GM21515 (cell line): Measurements from ENCODE around the gene LRRTM4.

Experiments used
- ATAC-seq: cut with Tn5 transposase; IDR thresholded peaks from one replicate; pipeline ENCODE4 v1.9.1; 2021; ENCODE audit not compliant: unreplicated experiment

The LRRTM4 gene

DNA sequence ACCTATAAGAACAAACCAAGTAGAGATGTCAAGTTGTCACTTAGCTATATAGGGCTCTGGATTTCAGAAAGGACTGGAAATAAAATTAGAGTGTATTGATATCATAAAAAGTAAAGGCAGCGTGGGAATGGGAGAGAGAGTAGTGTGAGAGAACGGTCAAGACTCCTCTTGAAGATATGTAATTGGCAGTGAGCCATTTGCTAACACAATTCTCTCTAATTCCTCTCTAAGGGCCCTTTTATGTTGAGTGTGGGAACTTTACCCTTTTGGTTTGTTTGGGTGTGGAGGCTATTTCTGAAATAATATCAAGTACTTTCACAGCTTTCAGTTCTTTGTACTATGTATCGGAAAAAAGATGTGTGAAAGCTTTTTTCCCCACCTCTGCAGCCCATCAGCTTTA lies 196.8 kb downstream of the LRRTM4 start:
- ATAC-seq = no peak

DNA sequence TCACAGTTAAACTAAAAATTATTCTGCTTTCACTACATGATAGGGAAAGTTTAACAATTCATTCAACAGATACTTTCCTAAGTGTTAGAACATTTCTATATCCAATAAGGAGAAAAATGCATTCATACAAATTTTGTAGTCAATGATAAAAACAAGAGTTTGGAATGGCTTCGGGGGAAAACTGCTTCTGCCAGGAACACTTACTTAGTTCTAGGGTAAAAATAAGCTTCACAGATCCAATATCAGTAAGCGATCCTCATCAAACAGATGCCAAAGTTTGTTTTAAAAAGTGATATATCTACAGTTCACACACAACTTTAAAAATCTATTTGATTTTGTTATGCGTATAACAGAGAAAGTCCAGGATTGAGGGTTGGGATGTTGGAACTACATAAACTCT lies 199.7 kb downstream of the LRRTM4 start:
- no peak for ATAC-seq

DNA sequence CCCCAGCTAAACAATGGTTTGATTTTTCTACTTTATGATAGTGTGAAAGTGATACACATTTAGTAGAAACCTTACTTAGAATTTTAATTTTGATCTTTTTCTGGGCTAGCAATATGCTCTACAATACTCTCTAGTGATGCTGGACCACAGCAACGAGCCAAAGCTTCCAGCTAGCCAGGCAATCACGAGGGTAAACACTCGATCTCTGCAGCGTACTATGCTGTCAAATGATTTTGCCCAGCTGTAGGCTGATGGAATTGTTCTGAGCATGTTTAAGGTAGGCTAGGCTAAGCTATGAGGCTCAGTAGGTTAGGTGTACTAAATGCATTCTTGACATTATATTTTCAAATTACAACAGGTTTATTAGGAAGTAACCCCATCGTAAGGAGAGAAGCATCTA lies 207.5 kb downstream of the LRRTM4 start:
- ATAC-seq = no peak

GRCh38 chr2:77310416-77310815 lies 211.8 kb downstream of the LRRTM4 start:
- no peak for ATAC-seq

- no peak for ATAC-seq
Observed at GRCh38 chr2:77309725-77310124, 212.5 kb downstream of the LRRTM4 start.

- no peak for ATAC-seq
Observed at GRCh38 chr2:77301441-77301840, 220.7 kb downstream of the LRRTM4 start.

DNA sequence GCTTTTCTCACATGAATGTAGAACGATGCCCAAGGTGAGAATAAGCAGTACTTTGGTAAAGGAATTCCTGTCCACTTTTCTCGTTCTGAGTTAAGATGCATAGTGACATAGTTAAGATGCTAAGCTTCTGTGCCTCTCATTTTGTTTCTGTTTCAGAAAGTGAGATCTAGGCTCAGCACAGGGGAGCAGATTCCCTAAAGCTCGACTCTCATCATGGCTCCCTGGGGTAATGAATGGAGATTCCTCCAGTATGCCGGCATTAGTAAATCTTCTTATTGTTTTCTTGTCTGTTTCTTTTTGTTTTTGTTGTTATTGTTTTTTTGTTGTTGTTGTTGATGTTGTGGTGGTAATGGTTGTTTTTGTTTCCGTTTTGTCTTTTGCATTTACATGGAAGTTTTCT lies 225.4 kb downstream of the LRRTM4 start:
- no peak for ATAC-seq

DNA sequence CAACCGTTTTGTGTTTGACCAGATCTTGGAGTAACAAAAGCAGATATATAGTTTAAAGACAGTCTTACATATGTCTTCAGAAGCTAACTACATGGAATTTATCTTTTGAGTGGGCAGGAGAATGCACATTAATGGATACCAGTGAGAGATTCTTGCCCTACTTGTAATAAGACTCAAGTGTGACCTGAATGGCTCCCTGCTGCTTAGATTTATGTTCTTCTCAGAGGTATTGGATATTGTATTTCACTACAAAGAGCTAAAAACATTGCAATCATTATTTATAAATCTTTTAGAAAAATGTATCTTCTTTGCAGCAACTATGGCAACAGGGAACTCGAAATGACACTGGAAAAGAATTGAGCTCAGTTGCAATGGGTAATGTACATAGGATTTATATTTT lies 227.7 kb downstream of the LRRTM4 start:
- ATAC-seq = no peak

- no peak for ATAC-seq
Observed at GRCh38 chr2:77284353-77284752, 237.8 kb downstream of the LRRTM4 start.

GRCh38 chr2:77271262-77271661 lies 250.9 kb downstream of the LRRTM4 start:
- no peak for ATAC-seq

DNA sequence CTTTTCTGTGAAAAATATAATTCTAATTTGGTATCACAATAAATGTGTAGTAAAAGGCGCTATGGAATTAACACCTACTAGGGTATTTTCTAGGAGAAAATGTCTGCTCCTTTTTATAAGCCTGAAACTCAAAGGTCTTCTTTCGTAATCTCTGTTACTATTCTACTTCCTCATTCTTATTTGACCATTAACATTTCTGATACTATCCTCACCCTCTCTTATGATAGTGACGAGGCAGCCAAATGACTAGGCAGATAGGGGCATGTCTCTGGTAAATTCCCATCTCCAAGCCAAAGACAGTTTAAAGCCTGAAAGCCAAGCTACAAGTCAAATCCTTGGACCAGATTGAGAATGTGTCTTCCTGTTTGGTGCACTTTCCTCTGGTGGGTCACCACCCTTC lies 251.7 kb downstream of the LRRTM4 start:
- ATAC-seq = no peak

- no peak for ATAC-seq
Observed at GRCh38 chr2:77268626-77269025, 253.6 kb downstream of the LRRTM4 start.

GRCh38 chr2:77232909-77233425 lies 289.2 kb downstream of the LRRTM4 start:
- no peak for ATAC-seq

GRCh38 chr2:77228391-77228790 lies 293.8 kb downstream of the LRRTM4 start:
- ATAC-seq = no peak

GRCh38 chr2:77210725-77211124 lies 311.5 kb downstream of the LRRTM4 start:
- no peak for ATAC-seq

DNA sequence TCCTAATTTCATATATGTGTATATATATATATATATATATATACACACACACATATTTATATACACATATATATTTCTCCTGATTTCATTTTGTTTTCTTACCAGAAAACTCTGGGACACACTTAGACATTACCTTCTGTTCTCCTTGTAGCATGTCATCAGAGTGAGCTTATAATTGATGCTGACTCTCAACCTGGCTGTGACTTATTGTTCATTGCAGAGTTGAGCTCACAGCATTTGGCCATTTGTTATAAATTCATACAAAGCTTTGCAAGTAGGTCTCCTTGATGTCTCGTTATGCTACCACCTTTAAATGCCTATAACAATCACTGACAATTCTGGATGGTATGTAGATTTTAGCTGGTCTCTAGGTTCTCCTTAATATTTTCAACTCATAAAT lies 314.8 kb downstream of the LRRTM4 start:
- no peak for ATAC-seq

GRCh38 chr2:77201755-77202154 lies 320.4 kb downstream of the LRRTM4 start:
- ATAC-seq = no peak

GRCh38 chr2:77199411-77199810 lies 322.8 kb downstream of the LRRTM4 start:
- no peak for ATAC-seq

DNA sequence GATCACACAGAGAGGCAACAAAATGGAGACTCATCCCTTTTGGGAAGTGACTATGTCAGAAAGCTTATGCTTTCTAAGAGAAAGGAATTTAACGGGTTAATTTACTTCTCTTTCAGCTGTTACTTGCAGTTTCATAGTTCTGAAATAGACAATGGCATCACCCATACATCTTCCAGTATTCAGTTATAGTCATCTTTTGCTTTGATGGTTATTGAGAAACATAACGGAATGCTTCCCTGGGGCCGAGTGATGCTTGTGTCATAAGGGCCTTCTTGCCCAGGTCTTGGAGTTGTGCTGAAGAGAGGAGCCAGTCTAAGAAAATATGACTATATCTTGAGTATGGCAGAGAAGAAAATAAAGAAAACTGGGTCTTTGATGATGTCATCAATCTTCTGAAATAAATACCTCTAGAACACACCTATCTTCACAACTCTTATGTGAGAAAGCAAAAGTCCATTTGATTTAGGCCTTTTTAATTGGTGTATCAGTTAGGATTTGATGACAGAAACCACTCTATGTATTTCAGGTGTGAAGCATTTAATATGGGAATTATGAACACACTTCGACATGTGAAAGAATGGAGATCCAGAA lies 328.2 kb downstream of the LRRTM4 start:
- ATAC-seq = no peak

- ATAC-seq = no peak
Observed at GRCh38 chr2:77192811-77193289, 329.3 kb downstream of the LRRTM4 start.

DNA sequence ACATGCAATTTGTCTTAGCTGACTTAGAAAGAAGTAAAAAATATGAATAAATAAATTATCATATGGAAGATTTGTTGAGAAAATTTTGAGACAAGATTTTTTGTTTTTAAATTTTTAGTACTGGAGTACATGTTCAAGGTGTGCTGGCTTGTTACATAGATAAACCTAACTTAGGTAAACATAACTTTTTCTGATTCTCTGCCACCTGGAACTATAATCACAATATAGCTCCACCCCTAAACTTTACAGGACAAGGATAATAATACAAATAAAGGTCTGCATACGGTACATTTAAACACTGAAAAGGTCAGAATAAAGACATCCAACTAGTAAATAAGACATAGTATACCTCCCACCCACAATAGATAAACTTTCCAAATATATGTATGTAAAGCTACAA lies 330.5 kb downstream of the LRRTM4 start:
- ATAC-seq = no peak

- ATAC-seq = no peak
Observed at GRCh38 chr2:77190721-77191346, 331.3 kb downstream of the LRRTM4 start.

DNA sequence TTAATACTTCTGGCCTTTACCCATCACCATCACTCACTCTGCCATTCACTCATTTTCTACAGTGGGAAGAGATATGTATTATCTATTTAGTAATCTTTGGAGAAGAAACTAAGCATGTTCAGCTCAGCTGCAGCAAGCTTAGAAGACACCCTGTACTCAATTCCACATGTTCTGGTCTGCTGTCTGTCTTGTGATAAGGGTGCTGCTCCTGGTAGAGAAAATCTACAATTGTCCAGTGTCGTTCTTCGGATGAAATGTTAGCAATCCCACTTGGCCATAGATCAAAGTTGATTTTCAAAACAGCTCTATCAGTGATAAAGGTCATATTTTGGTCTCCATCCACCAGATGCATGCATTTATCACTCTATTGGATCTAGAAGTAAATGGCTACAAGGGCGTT lies 337.1 kb downstream of the LRRTM4 start:
- ATAC-seq = no peak
